ENCODE measurements around the gene P2RY11.

Gene P2RY11

DNA sequence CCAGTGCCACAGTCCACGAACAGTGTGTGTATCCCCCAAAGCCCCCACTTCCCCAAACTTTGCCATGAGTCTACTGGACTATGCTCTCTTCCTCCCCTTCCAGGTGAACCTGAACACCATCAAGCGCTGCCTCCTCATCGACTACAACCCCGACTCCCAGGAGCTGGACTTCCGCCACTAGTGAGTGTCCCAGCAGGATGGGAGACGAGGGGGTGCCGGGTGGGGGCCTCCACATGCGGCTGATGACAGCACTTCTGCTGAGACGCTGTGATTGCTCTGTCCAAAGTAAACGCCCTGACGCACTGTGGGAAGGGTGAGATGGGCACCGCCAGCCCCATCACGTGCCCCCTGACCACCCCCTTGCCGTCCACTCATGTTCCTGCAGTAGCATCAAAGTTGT is 2.0 kb upstream of the P2RY11 start:
- Histone ChIP-seq H3K4me1 (ENCODE audit: control insufficient read depth, low read depth, low read length) (peaks cover 7% of the 10 kb centered on the region), H3K9ac (ENCODE audit: low read length) (no peak overlapping the region), H3K27ac (ENCODE audit: low read length) (no peak overlapping the region), H3K4me3 (ENCODE audit: low read length) (no peak overlapping the region), H3K36me3 (ENCODE audit: control insufficient read depth, low read depth, low read length) (peaks cover 38% of the 10 kb centered on the region), H3K9me3 (ENCODE audit: control insufficient read depth, low read depth, low read length) (no peaks in the 10 kb centered on the region), H3K27me3 (ENCODE audit: control insufficient read depth, insufficient read depth, low read length) (no peaks in the 10 kb centered on the region)

DNA sequence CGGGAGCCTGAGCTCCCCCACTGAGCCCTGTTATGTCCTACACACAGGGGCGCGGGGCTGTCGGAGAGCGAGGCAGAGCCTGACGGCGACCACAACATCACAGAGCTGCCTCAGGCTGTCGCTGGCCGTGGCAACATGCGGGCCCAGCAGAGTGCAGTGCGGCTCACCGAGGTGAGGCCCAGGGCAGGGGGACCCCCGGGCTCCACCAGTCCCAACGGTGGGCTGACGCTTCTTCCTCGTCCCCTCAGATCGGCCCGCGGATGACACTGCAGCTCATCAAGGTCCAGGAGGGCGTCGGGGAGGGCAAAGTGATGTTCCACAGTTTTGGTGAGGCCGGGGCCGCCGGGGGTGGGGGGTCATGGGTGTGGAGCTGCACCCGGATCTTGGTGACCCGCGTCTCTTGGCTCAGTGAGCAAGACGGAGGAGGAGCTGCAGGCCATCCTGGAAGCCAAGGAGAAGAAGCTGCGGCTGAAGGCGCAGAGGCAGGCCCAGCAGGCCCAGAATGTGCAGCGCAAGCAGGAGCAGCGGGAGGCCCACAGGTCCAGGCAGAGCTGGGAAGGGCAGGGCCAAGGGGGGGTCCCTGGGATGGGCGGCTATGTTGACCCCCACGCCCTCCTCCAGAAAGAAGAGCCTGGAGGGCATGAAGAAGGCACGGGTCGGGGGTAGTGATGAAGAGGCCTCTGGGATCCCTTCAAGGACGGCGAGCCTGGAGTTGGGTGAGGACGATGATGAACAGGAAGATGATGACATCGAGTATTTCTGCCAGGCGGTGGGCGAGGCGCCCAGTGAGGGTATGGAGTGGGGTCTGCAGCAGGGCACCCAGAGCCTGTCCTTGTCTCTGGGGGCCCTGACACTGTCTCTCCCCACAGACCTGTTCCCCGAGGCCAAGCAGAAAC is 1.2 kb upstream of the P2RY11 start:
- Histone ChIP-seq H3K4me3 (ENCODE audit: low read length) (no peak overlapping the region), H3K27ac (ENCODE audit: low read length) (no peak overlapping the region), H3K9me3 (ENCODE audit: control insufficient read depth, low read depth, low read length) (no peaks in the 10 kb centered on the region), H3K4me1 (ENCODE audit: control insufficient read depth, low read depth, low read length) (peaks cover 7% of the 10 kb centered on the region), H3K36me3 (ENCODE audit: control insufficient read depth, low read depth, low read length) (peaks cover 41% of the 10 kb centered on the region), H3K27me3 (ENCODE audit: control insufficient read depth, insufficient read depth, low read length) (no peaks in the 10 kb centered on the region), H3K9ac (ENCODE audit: low read length) (no peak overlapping the region)

DNA sequence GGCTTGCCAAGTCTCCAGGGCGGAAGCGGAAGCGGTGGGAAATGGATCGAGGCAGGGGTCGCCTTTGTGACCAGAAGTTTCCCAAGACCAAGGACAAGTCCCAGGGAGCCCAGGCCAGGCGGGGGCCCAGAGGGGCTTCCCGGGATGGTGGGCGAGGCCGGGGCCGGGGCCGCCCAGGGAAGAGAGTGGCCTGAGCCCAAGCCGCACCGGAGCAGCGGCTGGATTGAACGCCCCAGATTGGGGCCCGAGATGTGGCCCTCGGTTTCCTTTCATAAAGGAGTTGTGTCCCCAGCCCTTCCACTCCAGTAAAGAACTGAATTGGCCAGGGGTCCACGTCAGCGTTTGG is 548 bp upstream of the P2RY11 start:
- no peaks in the 10 kb centered on the region for H3K27me3 ChIP-seq (ENCODE audit: control insufficient read depth, insufficient read depth, low read length)
- H3K9ac ChIP-seq (ENCODE audit: low read length), result no peak overlapping the region
- H3K27ac ChIP-seq (ENCODE audit: low read length), result no peak overlapping the region
- H3K9me3 ChIP-seq (ENCODE audit: control insufficient read depth, low read depth, low read length), result no peaks in the 10 kb centered on the region
- H3K36me3 ChIP-seq (ENCODE audit: control insufficient read depth, low read depth, low read length), result peaks cover 46% of the 10 kb centered on the region
- H3K4me1 ChIP-seq (ENCODE audit: control insufficient read depth, low read depth, low read length), result peaks cover 7% of the 10 kb centered on the region
- no peak overlapping the region for H3K4me3 ChIP-seq (ENCODE audit: low read length)

DNA sequence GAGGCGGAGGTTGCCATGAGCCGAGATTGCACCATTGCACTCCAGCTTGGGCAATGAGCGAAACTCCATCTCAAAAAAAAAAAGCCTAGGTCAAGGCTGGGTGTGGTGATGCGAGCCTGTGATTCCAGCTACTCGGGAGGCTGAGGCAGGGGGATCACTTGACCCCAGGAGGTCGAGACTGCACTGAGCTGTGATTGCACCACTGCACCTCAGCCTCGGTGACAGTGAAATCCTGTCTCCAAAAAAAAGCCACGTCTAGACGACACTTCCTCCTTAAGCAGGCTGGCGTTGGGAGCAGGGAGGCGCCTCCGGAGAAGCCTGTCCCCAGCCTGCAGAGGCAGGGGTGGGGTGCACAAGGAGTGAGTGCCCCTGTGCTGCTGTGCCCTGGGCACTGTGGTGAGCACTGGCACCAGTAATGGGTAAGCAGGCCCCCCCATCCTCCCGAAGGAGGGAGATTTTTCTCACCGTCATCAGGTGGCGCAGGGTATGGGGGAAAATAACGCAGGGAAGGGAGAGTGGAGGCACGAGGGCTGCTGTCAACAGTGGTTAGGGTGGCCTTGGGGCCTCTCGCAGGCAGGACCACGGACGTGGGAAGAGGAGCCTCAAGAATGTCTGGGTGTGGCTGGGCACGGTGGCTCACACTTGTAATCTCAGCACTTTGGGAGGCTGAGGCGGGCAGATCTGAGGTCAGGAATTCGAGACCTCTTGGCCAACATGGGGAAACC is 706 bp downstream of the P2RY11 start:
- H3K4me3 ChIP-seq (ENCODE audit: low read length), result no peak overlapping the region
- peaks cover 5% of the 10 kb centered on the region for H3K4me1 ChIP-seq (ENCODE audit: control insufficient read depth, low read depth, low read length)
- H3K36me3 ChIP-seq (ENCODE audit: control insufficient read depth, low read depth, low read length), result peaks cover 58% of the 10 kb centered on the region
- H3K9me3 ChIP-seq (ENCODE audit: control insufficient read depth, low read depth, low read length), result no peaks in the 10 kb centered on the region
- no peak overlapping the region for H3K9ac ChIP-seq (ENCODE audit: low read length)
- no peaks in the 10 kb centered on the region for H3K27me3 ChIP-seq (ENCODE audit: control insufficient read depth, insufficient read depth, low read length)
- no peak overlapping the region for H3K27ac ChIP-seq (ENCODE audit: low read length)

DNA sequence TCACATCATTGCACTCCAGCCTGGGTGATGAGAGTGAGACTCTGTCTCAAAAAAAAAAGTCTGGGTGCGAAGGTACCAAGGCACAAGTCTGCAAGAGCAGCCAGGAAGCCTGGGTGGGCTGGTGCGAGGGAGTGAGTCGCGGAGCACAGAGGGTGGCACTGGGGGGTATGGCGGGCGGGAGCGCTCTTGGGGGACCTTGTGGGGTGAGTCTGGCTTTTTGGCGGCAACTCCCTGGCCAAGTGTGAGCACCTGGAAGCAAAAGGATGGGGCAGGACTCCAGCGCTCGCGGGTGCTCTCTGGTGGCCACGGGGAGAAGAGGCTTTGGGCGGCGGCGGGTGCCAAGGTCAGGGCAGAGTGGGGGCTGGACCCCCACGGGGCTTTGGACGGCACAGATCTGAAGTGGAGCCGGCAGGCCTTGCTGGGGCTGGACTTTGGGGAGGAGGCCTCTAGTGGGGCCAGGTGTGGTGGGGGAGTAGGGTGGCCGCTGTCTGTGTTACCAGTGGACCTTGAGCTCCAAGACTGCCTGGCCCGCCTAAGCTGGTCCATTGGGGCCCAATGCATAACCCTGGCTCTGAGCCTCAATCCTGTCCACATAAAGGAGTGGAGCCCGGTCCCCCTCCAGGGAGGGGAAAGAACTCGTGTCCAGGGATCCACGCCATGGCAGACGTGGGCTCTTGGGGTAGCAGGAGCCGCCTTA is 1.6 kb downstream of the P2RY11 start:
- Histone ChIP-seq H3K36me3 (ENCODE audit: control insufficient read depth, low read depth, low read length) (peaks cover 59% of the 10 kb centered on the region), H3K27me3 (ENCODE audit: control insufficient read depth, insufficient read depth, low read length) (no peaks in the 10 kb centered on the region), H3K9me3 (ENCODE audit: control insufficient read depth, low read depth, low read length) (no peaks in the 10 kb centered on the region), H3K4me3 (ENCODE audit: low read length) (no peak overlapping the region), H3K27ac (ENCODE audit: low read length) (no peak overlapping the region), H3K4me1 (ENCODE audit: control insufficient read depth, low read depth, low read length) (peaks cover 4% of the 10 kb centered on the region), H3K9ac (ENCODE audit: low read length) (no peak overlapping the region)

DNA sequence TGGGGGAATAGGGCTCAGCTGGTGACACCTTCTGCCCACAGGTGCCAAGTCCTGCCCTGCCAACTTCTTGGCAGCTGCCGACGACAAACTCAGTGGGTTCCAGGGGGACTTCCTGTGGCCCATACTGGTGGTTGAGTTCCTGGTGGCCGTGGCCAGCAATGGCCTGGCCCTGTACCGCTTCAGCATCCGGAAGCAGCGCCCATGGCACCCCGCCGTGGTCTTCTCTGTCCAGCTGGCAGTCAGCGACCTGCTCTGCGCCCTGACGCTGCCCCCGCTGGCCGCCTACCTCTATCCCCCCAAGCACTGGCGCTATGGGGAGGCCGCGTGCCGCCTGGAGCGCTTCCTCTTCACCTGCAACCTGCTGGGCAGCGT is 2.1 kb downstream of the P2RY11 start:
- H3K4me1 ChIP-seq (ENCODE audit: control insufficient read depth, low read depth, low read length), result peaks cover 4% of the 10 kb centered on the region
- no peak overlapping the region for H3K4me3 ChIP-seq (ENCODE audit: low read length)
- H3K27me3 ChIP-seq (ENCODE audit: control insufficient read depth, insufficient read depth, low read length), result no peaks in the 10 kb centered on the region
- H3K36me3 ChIP-seq (ENCODE audit: control insufficient read depth, low read depth, low read length), result peaks cover 56% of the 10 kb centered on the region
- H3K27ac ChIP-seq (ENCODE audit: low read length), result no peak overlapping the region
- no peak overlapping the region for H3K9ac ChIP-seq (ENCODE audit: low read length)
- H3K9me3 ChIP-seq (ENCODE audit: control insufficient read depth, low read depth, low read length), result no peaks in the 10 kb centered on the region

DNA sequence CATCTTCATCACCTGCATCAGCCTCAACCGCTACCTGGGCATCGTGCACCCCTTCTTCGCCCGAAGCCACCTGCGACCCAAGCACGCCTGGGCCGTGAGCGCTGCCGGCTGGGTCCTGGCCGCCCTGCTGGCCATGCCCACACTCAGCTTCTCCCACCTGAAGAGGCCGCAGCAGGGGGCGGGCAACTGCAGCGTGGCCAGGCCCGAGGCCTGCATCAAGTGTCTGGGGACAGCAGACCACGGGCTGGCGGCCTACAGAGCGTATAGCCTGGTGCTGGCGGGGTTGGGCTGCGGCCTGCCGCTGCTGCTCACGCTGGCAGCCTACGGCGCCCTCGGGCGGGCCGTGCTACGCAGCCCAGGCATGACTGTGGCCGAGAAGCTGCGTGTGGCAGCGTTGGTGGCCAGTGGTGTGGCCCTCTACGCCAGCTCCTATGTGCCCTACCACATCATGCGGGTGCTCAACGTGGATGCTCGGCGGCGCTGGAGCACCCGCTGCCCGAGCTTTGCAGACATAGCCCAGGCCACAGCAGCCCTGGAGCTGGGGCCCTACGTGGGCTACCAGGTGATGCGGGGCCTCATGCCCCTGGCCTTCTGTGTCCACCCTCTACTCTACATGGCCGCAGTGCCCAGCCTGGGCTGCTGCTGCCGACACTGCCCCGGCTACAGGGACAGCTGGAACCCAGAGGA is 2.6 kb downstream of the P2RY11 start:
- Histone ChIP-seq H3K9ac (ENCODE audit: low read length) (no peak overlapping the region), H3K4me3 (ENCODE audit: low read length) (no peak overlapping the region), H3K9me3 (ENCODE audit: control insufficient read depth, low read depth, low read length) (no peaks in the 10 kb centered on the region), H3K4me1 (ENCODE audit: control insufficient read depth, low read depth, low read length) (peaks cover 4% of the 10 kb centered on the region), H3K27me3 (ENCODE audit: control insufficient read depth, insufficient read depth, low read length) (no peaks in the 10 kb centered on the region), H3K36me3 (ENCODE audit: control insufficient read depth, low read depth, low read length) (peaks cover 52% of the 10 kb centered on the region), H3K27ac (ENCODE audit: low read length) (no peak overlapping the region)

DNA sequence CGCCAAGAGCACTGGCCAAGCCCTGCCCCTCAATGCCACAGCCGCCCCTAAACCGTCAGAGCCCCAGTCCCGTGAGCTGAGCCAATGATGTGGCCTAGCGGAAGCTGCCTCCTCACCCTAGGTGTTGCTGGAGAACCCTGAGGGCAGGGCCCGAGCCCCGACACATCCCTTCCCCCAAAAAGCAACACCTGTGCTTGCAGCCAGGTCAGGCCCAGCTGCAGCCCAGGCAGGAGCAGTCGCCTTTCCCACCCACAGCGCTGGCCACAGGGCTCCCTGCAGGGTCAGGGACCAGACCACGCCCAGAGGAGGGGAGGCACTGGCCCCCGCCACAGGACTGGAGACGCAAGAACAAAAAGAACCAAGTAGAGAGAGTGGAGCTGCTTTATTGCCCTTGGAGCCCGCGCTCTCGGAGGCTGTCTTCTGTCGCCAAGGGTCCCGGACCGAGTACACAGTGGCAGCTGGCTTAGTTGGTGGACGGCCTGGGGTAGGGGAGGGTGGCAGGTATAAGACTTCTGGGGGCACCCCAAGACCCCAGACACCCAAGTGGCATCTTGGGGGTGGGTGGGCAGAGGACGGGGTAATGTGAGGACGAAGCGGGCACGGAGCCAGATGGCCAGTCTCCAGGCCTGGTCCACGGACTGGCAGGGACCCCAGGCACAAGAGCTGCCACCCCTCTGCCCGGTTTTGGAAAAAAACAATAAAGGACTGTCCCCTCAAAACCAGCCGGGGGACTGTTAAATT is 3.3 kb downstream of the P2RY11 start:
- peaks cover 45% of the 10 kb centered on the region for H3K36me3 ChIP-seq (ENCODE audit: control insufficient read depth, low read depth, low read length)
- H3K9ac ChIP-seq (ENCODE audit: low read length), result no peak overlapping the region
- no peak overlapping the region for H3K27ac ChIP-seq (ENCODE audit: low read length)
- no peaks in the 10 kb centered on the region for H3K27me3 ChIP-seq (ENCODE audit: control insufficient read depth, insufficient read depth, low read length)
- H3K9me3 ChIP-seq (ENCODE audit: control insufficient read depth, low read depth, low read length), result no peaks in the 10 kb centered on the region
- no peak overlapping the region for H3K4me3 ChIP-seq (ENCODE audit: low read length)
- H3K4me1 ChIP-seq (ENCODE audit: control insufficient read depth, low read depth, low read length), result peaks cover 4% of the 10 kb centered on the region

DNA sequence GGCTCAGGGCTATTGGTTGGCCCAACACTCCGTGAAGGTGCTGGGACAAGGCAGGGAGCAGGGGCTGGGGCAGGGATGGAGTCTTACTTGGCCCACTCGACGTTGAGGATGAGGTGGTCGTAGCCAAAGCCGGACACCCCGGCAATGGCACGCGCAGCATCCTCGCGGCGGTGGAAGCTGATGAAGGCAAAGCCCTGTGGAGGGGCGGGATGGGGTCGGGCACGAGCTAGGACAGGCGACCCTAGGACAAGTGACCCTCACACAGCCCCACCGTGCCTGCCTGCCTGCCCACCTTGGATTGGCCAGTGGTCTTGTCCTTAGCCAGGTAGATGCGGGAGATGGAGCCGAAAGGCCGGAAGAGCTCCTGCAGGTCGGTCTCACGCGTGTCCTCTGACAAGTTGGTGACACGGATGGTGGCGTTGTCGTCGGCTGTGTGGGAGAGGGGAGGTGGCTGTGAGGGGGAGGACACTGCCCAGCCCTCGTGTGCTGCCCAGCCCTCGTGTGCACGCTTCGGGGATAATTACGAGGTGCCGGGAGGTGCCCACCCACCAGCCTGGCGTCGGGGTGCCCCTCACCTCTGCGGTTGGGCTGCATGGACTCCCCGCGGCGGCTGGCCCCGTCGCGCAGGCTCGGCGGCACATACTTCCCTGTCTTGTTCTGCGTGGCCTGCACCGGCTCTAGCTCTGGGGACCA is 4.0 kb downstream of the P2RY11 start:
- H3K9me3 ChIP-seq (ENCODE audit: control insufficient read depth, low read depth, low read length), result no peaks in the 10 kb centered on the region
- no peaks in the 10 kb centered on the region for H3K27me3 ChIP-seq (ENCODE audit: control insufficient read depth, insufficient read depth, low read length)
- peaks cover 39% of the 10 kb centered on the region for H3K36me3 ChIP-seq (ENCODE audit: control insufficient read depth, low read depth, low read length)
- H3K27ac ChIP-seq (ENCODE audit: low read length), result no peak overlapping the region
- H3K4me3 ChIP-seq (ENCODE audit: low read length), result no peak overlapping the region
- H3K4me1 ChIP-seq (ENCODE audit: control insufficient read depth, low read depth, low read length), result peaks cover 4% of the 10 kb centered on the region
- no peak overlapping the region for H3K9ac ChIP-seq (ENCODE audit: low read length)

DNA sequence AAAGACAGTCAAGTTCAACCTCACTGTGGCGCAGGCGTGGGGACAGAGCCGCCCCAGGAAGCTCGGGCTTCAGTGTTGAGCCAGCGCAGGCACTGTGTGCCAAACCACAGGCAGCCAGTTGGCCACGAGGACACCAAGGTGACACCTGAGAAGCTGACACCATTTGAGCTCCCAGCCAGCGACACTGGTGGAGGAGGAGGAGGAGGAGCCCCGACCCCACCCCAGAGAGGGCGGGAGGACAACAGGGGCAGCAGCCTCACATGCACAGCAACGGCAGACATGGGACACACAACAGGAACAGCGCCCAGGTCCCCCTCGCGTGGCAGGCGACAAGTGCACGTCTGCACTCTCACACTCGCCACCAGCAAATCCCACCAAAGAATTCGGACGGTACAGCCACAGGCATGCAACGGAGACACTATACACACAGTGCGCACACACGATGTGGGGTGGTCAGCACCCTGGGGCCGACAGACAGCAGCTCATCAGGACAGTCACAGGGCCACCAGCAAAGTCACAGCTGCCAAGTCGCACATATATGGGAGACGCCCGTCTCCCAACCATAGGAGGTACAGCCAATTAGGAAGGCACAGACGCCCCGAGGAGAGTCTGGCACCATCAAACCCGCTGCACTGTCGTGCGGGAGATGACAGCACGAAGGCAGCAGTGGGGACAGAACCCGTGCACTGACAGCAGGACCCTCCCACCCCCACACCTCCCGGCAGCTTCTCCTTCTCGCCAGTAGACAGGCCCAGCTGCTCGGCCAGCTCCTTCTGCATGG is 4.8 kb downstream of the P2RY11 start:
- Histone ChIP-seq H3K27ac (ENCODE audit: low read length) (no peak overlapping the region), H3K4me1 (ENCODE audit: control insufficient read depth, low read depth, low read length) (peaks cover 4% of the 10 kb centered on the region), H3K9me3 (ENCODE audit: control insufficient read depth, low read depth, low read length) (no peaks in the 10 kb centered on the region), H3K4me3 (ENCODE audit: low read length) (no peak overlapping the region), H3K27me3 (ENCODE audit: control insufficient read depth, insufficient read depth, low read length) (no peaks in the 10 kb centered on the region), H3K9ac (ENCODE audit: low read length) (no peak overlapping the region), H3K36me3 (ENCODE audit: control insufficient read depth, low read depth, low read length) (peaks cover 33% of the 10 kb centered on the region)

All from iPS-18a (cell line).